Gastroesophageal sphincter (tissue), 3 donors: ENCODE measurements around the gene KCNH4.

Experiments used
- EP300 ChIP-seq: sonication (generic); formaldehyde crosslinking; IDR thresholded peaks from one replicate; pipeline ENCODE4 v1.6.1; 2017; ENCODE audit warnings: antibody characterized with exemption, mild to moderate bottlenecking
- POLR2A ChIP-seq, 2 donors: fragments of 450-650 bp; IDR thresholded peaks; one replicate each; pipeline ENCODE4 v1.6.1; 2017; ENCODE audit warnings: antibody characterized with exemption in 2 of 2, mild to moderate bottlenecking in 2 of 2, moderate library complexity in 1 of 2
- TF ChIP-seq, protein P1 (sequence below), 4 experiments: fragments of 200-600 bp in 2 of 4; fragments of 450-650 bp in 2 of 4; sonication (generic) in 1 of 4; IDR thresholded peaks; one replicate each; pipeline ENCODE4 v1.5.1; 2017 to 2019; ENCODE audit warnings: antibody characterized with exemption in 4 of 4, mild to moderate bottlenecking in 2 of 4, moderate library complexity in 2 of 4

DNA sequence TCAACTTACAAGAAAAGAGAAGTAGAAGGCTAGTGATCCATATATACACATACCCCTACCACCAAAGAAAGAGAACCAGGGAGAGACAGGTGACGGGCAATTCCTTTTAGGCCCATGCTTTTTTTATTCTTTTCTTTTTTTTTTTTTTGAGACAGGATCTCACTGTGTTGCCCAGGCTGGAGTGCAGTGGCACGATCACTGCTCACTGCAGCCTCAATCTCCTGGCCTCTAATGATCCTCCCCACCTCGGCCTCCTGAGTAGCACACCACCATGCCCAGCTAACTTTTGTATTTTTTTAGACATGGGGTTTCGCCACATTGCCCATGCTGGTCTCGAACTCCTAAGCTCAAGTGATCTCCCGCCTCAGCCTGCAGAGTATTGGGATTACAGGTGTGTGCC is 53.5 kb downstream of the KCNH4 start:
- TF ChIP-seq POLR2A (IDR thresholded peaks at IDR 0.05) (no peak), EP300 (no peak)
- TF ChIP-seq, protein P1, sequence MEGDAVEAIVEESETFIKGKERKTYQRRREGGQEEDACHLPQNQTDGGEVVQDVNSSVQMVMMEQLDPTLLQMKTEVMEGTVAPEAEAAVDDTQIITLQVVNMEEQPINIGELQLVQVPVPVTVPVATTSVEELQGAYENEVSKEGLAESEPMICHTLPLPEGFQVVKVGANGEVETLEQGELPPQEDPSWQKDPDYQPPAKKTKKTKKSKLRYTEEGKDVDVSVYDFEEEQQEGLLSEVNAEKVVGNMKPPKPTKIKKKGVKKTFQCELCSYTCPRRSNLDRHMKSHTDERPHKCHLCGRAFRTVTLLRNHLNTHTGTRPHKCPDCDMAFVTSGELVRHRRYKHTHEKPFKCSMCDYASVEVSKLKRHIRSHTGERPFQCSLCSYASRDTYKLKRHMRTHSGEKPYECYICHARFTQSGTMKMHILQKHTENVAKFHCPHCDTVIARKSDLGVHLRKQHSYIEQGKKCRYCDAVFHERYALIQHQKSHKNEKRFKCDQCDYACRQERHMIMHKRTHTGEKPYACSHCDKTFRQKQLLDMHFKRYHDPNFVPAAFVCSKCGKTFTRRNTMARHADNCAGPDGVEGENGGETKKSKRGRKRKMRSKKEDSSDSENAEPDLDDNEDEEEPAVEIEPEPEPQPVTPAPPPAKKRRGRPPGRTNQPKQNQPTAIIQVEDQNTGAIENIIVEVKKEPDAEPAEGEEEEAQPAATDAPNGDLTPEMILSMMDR (IDR thresholded peaks at IDR 0.05) = no peak
